Mesendoderm (in vitro differentiated cells): ENCODE data around the gene EHD1.

ENCODE experiments used
- DNase-seq: peaks from one replicate; pipeline ENCODE4 v3.0.0; 2013
- H2AK5ac ChIP-seq: 2 replicates; pipeline ENCODE4 v1.6.1; 2013; ENCODE audit warnings: low read length, inconsistent platforms
- H2BK120ac ChIP-seq: 2 replicates; pipeline ENCODE4 v1.6.1; 2013; ENCODE audit warnings: low read depth, mild to moderate bottlenecking, low read length, moderate library complexity, mixed read lengths
- H2BK15ac ChIP-seq: replicated peaks from 2 replicates; pipeline ENCODE4 v1.6.1; 2013; ENCODE audit warnings: low read depth, mild to moderate bottlenecking, moderate library complexity
- H2BK5ac ChIP-seq: 2 replicates; pipeline ENCODE4 v1.6.1; 2013; ENCODE audit warnings: low read length, inconsistent platforms
- H3K18ac ChIP-seq: 2 replicates; pipeline ENCODE4 v1.6.1; 2013; ENCODE audit warnings: mild to moderate bottlenecking, low read length, mixed read lengths
- H3K23ac ChIP-seq: one replicate; pipeline ENCODE4 v1.6.1; 2013; ENCODE audit warnings: low read length
- H3K27ac ChIP-seq: 2 replicates; pipeline ENCODE4 v1.5.1; 2013; ENCODE audit warnings: low read depth, mild to moderate bottlenecking, inconsistent platforms, low read length, moderate library complexity
- H3K27me3 ChIP-seq: 2 replicates; pipeline ENCODE4 v1.6.1; 2013; ENCODE audit warnings: low read length, control low read depth, mild to moderate bottlenecking, inconsistent platforms; ENCODE audit not compliant: insufficient read depth, poor library complexity
- H3K36me3 ChIP-seq: 2 replicates; pipeline ENCODE4 v1.6.1; 2013; ENCODE audit warnings: low read length, inconsistent platforms; ENCODE audit not compliant: control insufficient read depth, insufficient read depth
- H3K4ac ChIP-seq: one replicate; pipeline ENCODE4 v1.6.1; 2013; ENCODE audit warnings: low read depth, mild to moderate bottlenecking, low read length, moderate library complexity
- H3K4me1 ChIP-seq: 2 replicates; pipeline ENCODE4 v1.6.1; 2013; ENCODE audit warnings: low read depth, low read length, inconsistent platforms; ENCODE audit not compliant: control insufficient read depth
- H3K4me2 ChIP-seq: 2 replicates; pipeline ENCODE4 v1.6.1; 2013; ENCODE audit warnings: low read length
- H3K4me3 ChIP-seq: 2 replicates; pipeline ENCODE4 v1.5.1; 2013; ENCODE audit warnings: mild to moderate bottlenecking, low read length
- H3K56ac ChIP-seq: one replicate; pipeline ENCODE4 v1.6.1; 2013; ENCODE audit warnings: low read length
- H3K79me1 ChIP-seq: 2 replicates; pipeline ENCODE4 v1.6.1; 2013; ENCODE audit warnings: low read length, inconsistent platforms
- H3K79me2 ChIP-seq: 2 replicates; pipeline ENCODE4 v1.6.1; 2013; ENCODE audit warnings: mild to moderate bottlenecking, low read length; ENCODE audit not compliant: control insufficient read depth, insufficient read depth
- H3K9ac ChIP-seq: 2 replicates; pipeline ENCODE4 v1.6.1; 2013; ENCODE audit warnings: low read length, inconsistent platforms
- H4K5ac ChIP-seq: one replicate; pipeline ENCODE4 v1.6.1; 2013; ENCODE audit warnings: low read length
- H4K8ac ChIP-seq: one replicate; pipeline ENCODE4 v1.6.1; 2013; ENCODE audit warnings: low read depth, mild to moderate bottlenecking, control low read depth, low read length, moderate library complexity
- WGBS: extraction: QIAGEN DNeasy Blood & Tissue Kit; methylation state at CpG from one replicate; pipeline ENCODE4 v1.1.7; 2013; ENCODE audit warnings: low lambda C conversion rate, missing lambda C conversion rate; ENCODE audit not compliant: insufficient coverage; ENCODE audit errors: extremely low coverage; 5-methylcytosine and 5-hydroxymethylcytosine counted together

EHD1 gene

DNA sequence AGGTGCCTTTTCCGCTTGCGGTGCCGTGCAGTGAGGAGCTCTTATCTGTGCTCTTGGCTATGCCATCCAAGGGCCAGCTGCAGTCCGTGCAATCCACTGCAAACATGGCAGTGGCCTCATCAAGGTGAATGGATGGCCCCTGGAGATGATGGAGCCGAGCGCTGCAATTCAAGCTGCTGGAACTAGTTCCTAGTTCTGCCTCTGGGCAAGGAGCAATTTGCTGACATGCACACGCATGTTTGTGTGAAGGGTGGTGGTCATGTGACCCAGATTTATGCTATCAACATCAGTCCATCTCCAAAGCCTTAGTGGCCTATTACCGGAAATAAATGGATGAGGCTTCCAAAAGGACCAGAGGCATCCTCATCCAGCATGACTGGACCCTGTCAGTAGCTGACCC lies 3.1 kb upstream of the EHD1 start:
- Histone ChIP-seq H3K36me3 (no peaks in the 10 kb centered on the region), H3K27me3 (no peaks in the 10 kb centered on the region), H3K23ac (no peak overlapping the region), H3K4ac (no peak overlapping the region), H3K4me2 (no peak overlapping the region), H2BK120ac (no peak overlapping the region), H3K4me3 (no peak overlapping the region), H2AK5ac (no peak overlapping the region), H3K79me1 (peaks cover 9% of the 10 kb centered on the region), H3K18ac (no peak overlapping the region), H3K79me2 (no peaks in the 10 kb centered on the region), H3K56ac (no peak overlapping the region), H3K9ac (no peak overlapping the region), H2BK5ac (no peak overlapping the region), H2BK15ac (no peak overlapping the region), H4K5ac (no peak overlapping the region), H3K27ac (no peak overlapping the region), H3K4me1 (peaks cover 9% of the 10 kb centered on the region), H4K8ac (no peak overlapping the region)
- no peak for DNase-seq
- WGBS = no CpG with 5 or more reads among the region's 8 CpGs

DNA sequence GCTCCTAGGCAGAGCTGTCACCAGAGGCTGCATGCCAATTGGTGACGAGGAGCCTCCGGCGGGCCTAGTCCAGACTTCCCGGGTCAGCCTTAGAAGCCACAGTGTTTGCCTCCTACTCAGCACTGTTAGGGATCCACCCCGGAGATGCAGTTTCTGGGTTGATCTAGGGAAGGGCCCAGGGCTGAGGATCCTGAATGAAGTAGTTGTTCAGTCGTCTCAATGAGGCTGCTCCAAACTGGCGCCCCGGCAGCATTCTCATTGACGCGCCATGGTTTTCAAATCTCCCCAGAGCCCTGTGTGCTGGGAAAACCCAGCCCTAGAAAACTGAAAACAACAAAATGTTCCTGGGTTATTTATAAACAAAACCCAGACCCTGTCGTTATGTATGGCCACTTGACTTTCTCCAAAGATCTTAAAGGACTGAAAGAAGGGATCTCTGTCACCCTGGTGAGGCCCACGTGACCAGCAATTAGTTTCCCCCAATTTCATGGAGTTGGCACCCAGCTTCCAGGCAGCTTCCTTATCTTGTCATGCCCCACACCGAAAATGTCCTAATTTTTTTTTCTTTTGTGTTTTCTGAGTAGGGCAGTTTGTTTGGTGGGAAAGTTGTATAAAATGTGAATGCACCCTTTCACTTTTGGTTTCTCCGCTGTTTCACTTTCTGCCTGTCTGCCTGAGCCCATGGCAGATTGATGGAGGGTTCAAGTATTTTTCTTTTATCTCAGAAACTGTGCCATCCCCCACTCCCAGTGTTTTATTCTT lies 2.0 kb upstream of the EHD1 start:
- no peak for DNase-seq
- H2BK15ac ChIP-seq = no peak overlapping the region
- H3K4me2 ChIP-seq = no peak overlapping the region
- H3K27ac ChIP-seq = no peak overlapping the region
- H3K79me2 ChIP-seq = no peaks in the 10 kb centered on the region
- no peak overlapping the region for H3K56ac ChIP-seq
- no peaks in the 10 kb centered on the region for H3K36me3 ChIP-seq
- no CpG with 5 or more reads among the region's 14 CpGs for WGBS
- H4K5ac ChIP-seq = no peak overlapping the region
- no peaks in the 10 kb centered on the region for H3K27me3 ChIP-seq
- H3K18ac ChIP-seq = no peak overlapping the region
- H3K23ac ChIP-seq = no peak overlapping the region
- H4K8ac ChIP-seq = no peak overlapping the region
- no peak overlapping the region for H3K4ac ChIP-seq
- H3K4me1 ChIP-seq = peaks cover 10% of the 10 kb centered on the region
- H3K4me3 ChIP-seq = no peak overlapping the region
- H3K9ac ChIP-seq = no peak overlapping the region
- no peak overlapping the region for H2BK120ac ChIP-seq
- peaks cover 15% of the 10 kb centered on the region for H3K79me1 ChIP-seq
- H2AK5ac ChIP-seq = no peak overlapping the region
- H2BK5ac ChIP-seq = no peak overlapping the region

DNA sequence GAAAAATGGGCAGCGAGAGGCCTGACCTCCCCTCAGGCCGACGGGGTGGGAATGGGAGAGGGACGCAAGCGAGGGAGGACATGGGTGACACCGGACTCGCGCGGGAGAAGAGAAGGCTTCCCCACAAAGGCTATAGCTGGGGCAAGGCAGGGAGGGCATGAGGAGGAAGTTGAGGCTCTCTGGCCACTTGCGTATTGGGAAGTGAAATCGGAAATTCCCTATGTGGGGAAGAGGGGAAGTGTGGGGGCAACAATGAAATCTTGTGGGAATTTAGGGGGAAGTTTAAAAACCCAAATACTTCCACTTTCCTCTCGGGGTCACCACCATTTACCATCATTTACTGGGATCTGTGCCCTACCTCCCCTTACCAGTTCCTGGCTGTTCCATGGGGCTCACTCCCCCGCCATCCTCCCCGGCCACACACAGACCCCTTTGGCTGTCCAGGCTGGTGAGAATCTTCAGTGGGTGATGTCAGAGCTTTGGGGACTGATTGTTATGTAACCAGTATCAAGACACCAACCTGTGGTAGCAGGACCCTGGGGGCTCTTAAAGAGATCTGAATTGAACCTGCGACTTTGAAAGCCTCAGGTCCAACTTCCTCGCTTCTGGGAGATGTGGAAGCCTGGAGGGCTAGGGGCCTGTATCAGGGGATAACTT lies 951 bp upstream of the EHD1 start:
- no peaks in the 10 kb centered on the region for H3K79me2 ChIP-seq
- H3K4ac ChIP-seq = no peak overlapping the region
- peaks cover 10% of the 10 kb centered on the region for H3K4me1 ChIP-seq
- H3K9ac ChIP-seq = peak overlapping the region; percentile 77
- DNase-seq = no peak
- no peak overlapping the region for H2BK15ac ChIP-seq
- no CpG with 5 or more reads among the region's 16 CpGs for WGBS
- H3K56ac ChIP-seq = peak overlapping the region; percentile 93
- no peak overlapping the region for H3K23ac ChIP-seq
- H4K8ac ChIP-seq = no peak overlapping the region
- H3K79me1 ChIP-seq = peaks cover 15% of the 10 kb centered on the region
- no peaks in the 10 kb centered on the region for H3K27me3 ChIP-seq
- H4K5ac ChIP-seq = no peak overlapping the region
- no peak overlapping the region for H3K18ac ChIP-seq
- peak overlapping the region; percentile 91 for H3K4me2 ChIP-seq
- no peak overlapping the region for H2AK5ac ChIP-seq
- H3K4me3 ChIP-seq = peak overlapping the region; percentile 66
- no peak overlapping the region for H2BK5ac ChIP-seq
- no peaks in the 10 kb centered on the region for H3K36me3 ChIP-seq
- H3K27ac ChIP-seq = no peak overlapping the region
- no peak overlapping the region for H2BK120ac ChIP-seq

DNA sequence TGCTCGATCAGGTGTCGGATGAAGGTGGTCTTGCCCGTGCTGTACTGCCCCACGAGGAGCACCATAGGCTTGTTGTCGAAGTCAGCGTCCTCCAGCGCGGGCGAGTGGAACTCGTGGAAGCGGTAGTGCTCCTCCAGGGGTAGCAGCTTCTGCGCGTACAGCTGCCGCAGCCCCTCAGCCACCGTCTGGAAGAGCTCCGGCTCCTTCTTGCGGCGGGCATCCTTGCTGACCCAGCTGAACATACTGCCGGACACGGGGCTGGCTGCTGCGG lies 263 bp downstream of the EHD1 start:
- no peaks in the 10 kb centered on the region for H3K27me3 ChIP-seq
- H3K4me2 ChIP-seq = peak overlapping the region; percentile 98
- H3K27ac ChIP-seq = no peak overlapping the region
- WGBS = no CpG with 5 or more reads among the region's 21 CpGs
- peak overlapping the region; percentile 99 for H3K23ac ChIP-seq
- H2AK5ac ChIP-seq = no peak overlapping the region
- H3K9ac ChIP-seq = peak overlapping the region; percentile 96
- H3K79me2 ChIP-seq = no peaks in the 10 kb centered on the region
- DNase-seq = no peak
- H3K4ac ChIP-seq = no peak overlapping the region
- peak overlapping the region; percentile 99 for H3K56ac ChIP-seq
- H3K4me1 ChIP-seq = peaks cover 10% of the 10 kb centered on the region
- H2BK5ac ChIP-seq = no peak overlapping the region
- no peak overlapping the region for H4K5ac ChIP-seq
- peak overlapping the region; percentile 97 for H3K4me3 ChIP-seq
- no peak overlapping the region for H2BK15ac ChIP-seq
- no peaks in the 10 kb centered on the region for H3K36me3 ChIP-seq
- H4K8ac ChIP-seq = no peak overlapping the region
- peaks cover 15% of the 10 kb centered on the region for H3K79me1 ChIP-seq
- no peak overlapping the region for H3K18ac ChIP-seq
- no peak overlapping the region for H2BK120ac ChIP-seq

DNA sequence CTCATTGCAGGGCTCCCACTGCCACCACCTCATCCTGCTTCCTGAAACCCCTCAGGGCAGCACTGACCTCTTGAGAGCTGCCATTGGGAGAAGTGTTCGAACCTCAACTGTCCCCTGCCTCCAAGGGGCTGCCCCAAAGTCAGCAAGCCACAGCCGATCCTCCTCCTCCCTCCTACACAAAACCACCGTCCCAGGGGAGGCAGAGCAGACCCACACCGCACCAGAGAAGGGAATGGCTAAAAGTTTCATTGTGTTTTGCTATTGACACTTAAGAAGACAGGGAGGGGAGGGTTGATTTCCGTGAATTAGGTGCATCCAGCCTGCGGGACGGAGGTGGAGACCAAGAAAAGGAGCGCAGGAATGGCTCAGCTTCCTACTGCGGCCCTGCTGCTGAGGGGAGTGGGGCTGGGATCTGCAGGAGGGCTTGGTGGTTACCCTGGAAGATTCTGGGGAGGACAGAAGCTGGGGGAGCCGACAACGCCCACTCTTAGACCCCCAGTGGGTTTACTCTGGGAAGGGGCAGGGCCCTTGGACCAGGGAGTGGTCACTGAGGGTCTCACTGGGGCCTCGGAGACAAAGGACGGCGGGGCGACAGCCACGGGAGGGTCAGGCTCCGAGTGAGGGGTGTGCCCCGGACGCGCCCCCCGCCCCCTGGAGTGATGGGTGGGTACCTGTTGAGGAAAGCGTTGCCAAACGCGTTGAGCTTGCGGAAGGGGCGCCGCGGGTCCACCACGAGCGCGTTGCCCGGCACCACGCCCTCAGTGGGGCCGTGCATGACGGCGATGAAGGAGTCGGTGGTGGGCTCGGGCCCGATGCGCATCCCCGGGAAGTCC lies 815 bp downstream of the EHD1 start:
- H3K4me2 ChIP-seq = peak overlapping the region; percentile 98
- no peak overlapping the region for H2BK15ac ChIP-seq
- H3K23ac ChIP-seq = peak overlapping the region; percentile 99
- H3K18ac ChIP-seq = no peak overlapping the region
- H4K5ac ChIP-seq = no peak overlapping the region
- H3K4me1 ChIP-seq = peaks cover 10% of the 10 kb centered on the region
- no CpG with 5 or more reads among the region's 41 CpGs for WGBS
- no peak overlapping the region for H2BK120ac ChIP-seq
- H3K9ac ChIP-seq = peak overlapping the region; percentile 96
- H3K4ac ChIP-seq = no peak overlapping the region
- no peaks in the 10 kb centered on the region for H3K36me3 ChIP-seq
- H3K4me3 ChIP-seq = peak overlapping the region; percentile 97
- no peak for DNase-seq
- H3K56ac ChIP-seq = peak overlapping the region; percentile 99
- peak overlapping the region; percentile 14 for H2AK5ac ChIP-seq
- peaks cover 15% of the 10 kb centered on the region for H3K79me1 ChIP-seq
- H3K79me2 ChIP-seq = no peaks in the 10 kb centered on the region
- no peak overlapping the region for H4K8ac ChIP-seq
- no peaks in the 10 kb centered on the region for H3K27me3 ChIP-seq
- H3K27ac ChIP-seq = no peak overlapping the region
- H2BK5ac ChIP-seq = no peak overlapping the region
